T-helper 2 cell (primary cell): ENCODE measurements around the gene JPH3.

Experiments used
- DNase-seq, 5 experiments: peaks; one replicate each; pipeline versions ENCODE4 v3.0.0 to v3.0.0-alpha.2; 2012 to 2022

Gene JPH3

GRCh38 chr16:87601401-87601981 is 817 bp upstream of the JPH3 start:
- no peak for DNase-seq

DNA sequence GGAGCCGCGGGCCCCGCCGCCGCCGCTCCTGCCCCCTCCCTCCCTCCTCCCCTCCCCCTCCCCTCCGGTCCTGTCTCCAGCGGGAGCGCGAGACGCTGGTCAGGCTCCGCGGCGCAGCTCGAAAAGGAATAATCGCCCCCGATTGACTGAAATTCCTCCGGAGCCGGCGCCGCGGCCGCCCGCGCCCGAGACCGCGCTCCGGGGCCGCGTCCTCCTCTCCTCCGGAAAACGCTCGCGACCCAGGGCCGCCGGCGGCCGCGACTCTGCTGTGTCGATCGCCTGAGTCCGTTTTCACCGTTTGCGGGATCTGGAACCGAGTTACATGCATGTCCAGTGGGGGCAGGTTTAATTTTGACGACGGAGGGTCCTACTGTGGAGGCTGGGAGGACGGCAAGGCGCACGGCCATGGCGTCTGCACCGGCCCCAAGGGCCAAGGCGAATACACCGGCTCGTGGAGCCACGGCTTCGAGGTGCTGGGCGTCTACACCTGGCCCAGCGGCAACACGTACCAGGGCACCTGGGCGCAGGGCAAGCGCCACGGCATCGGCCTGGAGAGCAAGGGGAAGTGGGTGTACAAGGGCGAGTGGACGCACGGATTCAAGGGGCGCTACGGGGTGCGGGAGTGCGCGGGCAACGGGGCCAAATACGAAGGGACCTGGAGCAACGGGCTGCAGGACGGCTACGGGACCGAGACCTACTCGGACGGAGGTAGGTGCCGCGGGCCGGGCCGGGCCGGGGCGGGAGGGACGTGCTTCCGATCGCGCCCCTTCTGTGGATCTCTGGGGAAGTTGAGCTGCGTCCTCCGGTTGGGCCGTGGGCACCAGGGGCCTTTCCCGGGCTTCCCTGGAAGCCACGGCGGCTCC is 744 bp downstream of the JPH3 start:
- no peak for DNase-seq

DNA sequence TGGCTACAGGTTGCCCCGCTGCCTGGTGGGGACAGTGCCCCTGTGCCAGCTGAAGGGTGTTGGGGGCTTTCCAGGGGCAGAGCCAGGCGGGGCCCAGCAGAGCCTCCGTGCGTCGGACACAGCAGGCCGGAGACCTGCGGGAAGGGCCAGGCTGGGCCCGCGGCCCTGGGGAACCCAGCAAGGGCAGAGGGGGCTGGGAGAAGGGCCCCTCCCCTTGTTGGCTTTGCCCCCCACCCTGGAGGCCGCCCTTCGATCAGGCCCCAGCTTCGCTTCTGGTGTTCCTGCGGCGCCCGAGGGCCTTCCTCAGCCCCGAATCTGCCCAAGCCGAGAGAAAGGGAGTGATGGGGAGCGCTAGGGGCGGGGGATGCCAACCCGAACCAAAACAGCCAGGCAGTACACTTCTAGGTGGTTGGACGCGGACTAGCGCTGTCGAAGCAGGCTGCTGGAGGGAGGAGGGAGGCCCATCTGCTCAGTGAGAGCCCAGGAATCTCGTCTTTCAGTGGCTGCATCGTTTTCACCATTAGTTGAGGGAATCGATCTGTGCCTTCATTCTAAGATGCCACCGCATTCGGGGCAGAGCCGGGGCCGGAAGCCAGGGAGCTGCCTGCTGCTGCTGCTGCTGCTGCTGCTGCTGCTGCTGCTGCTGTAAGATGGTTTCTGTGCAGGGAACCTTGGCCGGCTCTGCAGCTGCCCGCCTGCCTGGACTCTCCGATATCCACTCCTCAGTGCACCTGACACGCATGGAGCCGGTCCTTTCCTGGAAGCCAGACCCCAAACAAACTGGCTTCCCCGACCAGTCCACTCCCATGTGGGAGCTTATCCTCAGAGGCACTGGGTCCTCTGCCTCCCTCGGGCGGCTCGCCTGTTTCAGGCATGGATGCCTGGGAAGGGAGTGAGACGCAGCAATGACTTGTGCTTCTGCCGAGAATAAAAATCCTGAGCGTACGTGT is 1.7 kb downstream of the JPH3 start:
- DNase-seq, result peak in 1 of 5 experiments; percentile 15

DNA sequence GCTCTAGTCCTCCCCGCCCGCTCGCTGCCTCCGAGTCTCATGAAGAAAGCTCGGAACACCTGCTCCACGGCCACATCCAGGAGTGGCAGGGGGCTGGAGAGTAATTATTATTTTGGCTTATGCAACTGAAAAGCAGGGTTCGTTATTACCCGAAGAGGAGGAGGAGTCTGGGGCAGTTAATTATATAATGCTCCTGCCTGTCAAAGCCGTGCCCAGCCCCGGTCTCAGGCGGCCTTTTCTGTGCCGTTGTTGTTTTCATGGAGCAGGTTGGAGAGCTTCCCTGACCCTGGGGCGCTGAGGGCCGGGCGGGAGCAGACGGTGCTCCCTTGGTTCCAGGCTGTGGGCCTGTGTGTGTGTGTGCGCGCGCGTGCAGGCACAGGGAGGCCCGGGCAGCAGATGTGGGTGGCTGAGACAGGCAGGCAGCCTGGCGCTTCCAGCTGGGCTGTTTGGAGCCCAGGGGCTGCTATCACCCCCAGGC is 2.4 kb downstream of the JPH3 start:
- no peak for DNase-seq

- DNase-seq, result no peak
Measured at GRCh38 chr16:87607223-87607622, 4.9 kb downstream of the JPH3 start.

GRCh38 chr16:87607871-87608270 is 5.6 kb downstream of the JPH3 start:
- DNase-seq, result no peak

DNA sequence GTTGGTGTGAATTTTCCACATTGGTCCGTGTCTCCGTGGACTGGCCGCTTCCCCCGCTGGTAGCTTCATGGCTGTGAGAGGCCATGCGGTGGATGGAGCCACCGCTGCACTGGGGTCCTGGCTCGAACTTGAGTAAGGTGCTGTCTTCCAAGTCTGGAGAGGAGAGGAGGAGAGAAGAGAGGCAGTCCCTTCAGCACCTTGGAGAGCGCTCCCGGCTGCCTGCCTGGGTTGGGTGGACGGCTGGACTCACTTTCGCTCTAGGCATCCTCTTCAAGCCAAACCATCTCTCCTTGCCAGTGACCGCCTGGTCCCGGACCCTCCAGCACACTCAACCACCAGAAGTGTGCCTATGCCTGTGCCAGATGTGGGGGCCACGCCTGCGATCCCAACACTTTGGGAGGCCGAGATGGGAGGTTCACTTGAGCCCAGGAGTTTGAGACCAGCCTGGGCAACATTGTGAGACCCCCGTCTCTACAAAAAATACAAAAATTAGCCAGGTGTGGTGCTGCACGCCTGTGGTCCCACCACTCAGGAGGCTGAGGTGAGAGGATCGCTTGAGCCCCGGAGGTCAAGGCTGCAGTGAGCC is 6.2 kb downstream of the JPH3 start:
- DNase-seq, result peak in 3 of 5 experiments; percentile 6 to 24 (median 13)

GRCh38 chr16:87610026-87610425 is 7.7 kb downstream of the JPH3 start:
- DNase-seq, result no peak

DNA sequence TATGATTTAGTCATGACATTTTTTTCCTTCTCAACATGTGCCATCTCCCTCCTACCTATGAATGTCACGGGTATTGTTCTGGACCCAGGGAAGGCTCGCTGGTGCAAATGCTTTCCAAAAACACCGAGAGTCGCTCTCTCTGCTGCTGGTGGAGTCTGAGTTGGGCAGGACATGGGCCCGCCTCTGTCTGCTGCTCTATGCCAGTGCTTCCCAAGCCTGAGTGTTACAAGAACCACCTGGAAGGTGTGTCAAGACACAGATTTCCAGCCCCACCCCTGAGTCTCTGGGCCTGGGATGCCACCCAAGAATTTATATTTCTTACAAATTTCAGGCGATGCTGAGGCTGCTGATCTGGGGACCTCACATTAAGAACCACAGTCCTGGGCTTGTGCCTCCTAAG is 9.1 kb downstream of the JPH3 start:
- DNase-seq, result no peak

DNA sequence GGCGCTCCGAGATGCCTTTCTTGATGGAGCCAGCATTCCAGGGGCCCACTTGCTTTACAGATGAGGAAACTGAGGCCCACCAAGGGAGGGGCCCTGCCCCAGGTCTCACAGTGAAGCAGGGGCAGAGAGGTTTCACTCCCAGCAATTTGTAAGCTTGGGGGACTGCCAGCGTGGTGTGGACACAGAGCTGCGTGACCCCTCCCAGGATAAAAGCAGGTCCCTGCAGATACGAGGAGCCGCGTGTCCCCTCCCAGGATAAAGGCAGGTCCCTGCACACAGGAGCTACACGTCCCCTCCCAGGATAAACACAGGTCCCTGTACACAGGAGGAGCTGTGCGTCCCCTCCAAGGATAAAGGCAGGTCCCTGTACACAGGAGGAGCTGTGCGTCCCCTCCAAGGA is 11.7 kb downstream of the JPH3 start:
- no peak for DNase-seq

- DNase-seq, result no peak
Measured at GRCh38 chr16:87615621-87616041, 13.3 kb downstream of the JPH3 start.

- DNase-seq, result no peak
Measured at GRCh38 chr16:87616556-87616955, 14.2 kb downstream of the JPH3 start.

- DNase-seq, result no peak
Measured at GRCh38 chr16:87618216-87618615, 15.9 kb downstream of the JPH3 start.

GRCh38 chr16:87619360-87620200 is 17.3 kb downstream of the JPH3 start:
- DNase-seq, result no peak

GRCh38 chr16:87620201-87620495 is 17.8 kb downstream of the JPH3 start:
- DNase-seq, result no peak

- no peak for DNase-seq
Measured at GRCh38 chr16:87621550-87621829, 19.2 kb downstream of the JPH3 start.

DNA sequence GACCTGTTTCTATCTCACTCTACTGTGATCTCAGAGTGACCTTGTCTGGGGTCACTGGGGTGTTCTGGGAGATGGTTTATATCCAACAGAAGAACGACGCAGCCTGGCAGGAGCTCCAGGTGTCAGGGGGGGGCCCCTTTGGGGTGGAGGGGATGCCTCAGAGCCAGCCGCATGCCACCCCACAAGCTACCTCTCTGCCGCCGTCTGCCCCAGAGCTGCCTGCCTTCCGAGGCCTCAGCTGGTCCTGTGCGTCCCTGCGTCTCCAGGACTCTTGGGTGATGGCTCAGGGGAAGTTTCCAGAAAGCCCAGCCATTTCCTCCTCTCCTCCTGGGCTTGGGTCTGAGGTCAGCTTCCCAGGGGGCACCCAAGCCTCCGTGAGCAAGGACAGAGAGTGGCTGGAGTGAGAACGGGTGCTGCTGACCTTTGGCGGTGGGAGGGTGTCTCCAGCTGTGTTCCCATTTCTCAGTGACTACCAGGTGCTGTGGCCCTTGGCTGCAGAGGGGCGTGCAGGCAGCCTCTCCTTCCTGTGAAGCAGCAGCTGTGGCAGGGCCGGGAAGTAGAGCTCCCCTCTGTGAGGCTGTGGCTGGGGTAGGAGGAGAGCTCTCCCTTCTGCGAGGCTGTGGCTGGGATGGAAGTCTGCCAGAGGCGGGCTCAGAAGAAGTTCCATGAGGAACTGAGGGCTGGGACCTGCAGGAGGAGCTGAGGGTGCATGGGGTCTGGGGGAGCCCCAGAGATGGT is 19.8 kb downstream of the JPH3 start:
- DNase-seq, result no peak

GRCh38 chr16:87622756-87623319 is 20.5 kb downstream of the JPH3 start:
- DNase-seq, result no peak

- no peak for DNase-seq
Measured at GRCh38 chr16:87625241-87625797, 23.0 kb downstream of the JPH3 start.

- no peak for DNase-seq
Measured at GRCh38 chr16:87626401-87626800, 24.1 kb downstream of the JPH3 start.

DNA sequence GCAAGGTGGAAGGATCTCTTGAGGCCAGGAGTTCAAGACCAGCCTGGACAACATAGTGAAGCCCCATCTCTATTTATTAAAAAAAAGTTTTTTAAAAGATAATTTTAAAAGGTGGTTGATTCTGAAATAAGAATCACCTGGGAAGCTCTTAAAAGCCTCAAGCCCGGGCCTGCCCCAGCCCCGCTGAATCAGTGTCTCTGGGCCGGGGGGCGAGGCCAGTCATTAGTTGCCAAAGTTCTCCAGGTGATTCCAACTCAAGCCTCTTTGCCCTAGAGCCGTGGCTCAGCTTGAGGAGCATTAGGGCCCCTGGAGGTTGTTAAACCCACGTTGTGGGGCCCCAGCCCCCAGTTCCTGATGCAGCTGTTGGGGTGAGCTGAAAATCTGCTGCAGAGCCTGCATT is 24.6 kb downstream of the JPH3 start:
- DNase-seq, result no peak
